CD1c-positive myeloid dendritic cell (primary cell): ENCODE measurements around the gene CASKIN1.

Source experiments
- DNase-seq: peaks from one replicate; pipeline ENCODE4 v3.0.0-alpha.2; 2016; ENCODE audit errors: extremely low spot score

The CASKIN1 gene

DNA sequence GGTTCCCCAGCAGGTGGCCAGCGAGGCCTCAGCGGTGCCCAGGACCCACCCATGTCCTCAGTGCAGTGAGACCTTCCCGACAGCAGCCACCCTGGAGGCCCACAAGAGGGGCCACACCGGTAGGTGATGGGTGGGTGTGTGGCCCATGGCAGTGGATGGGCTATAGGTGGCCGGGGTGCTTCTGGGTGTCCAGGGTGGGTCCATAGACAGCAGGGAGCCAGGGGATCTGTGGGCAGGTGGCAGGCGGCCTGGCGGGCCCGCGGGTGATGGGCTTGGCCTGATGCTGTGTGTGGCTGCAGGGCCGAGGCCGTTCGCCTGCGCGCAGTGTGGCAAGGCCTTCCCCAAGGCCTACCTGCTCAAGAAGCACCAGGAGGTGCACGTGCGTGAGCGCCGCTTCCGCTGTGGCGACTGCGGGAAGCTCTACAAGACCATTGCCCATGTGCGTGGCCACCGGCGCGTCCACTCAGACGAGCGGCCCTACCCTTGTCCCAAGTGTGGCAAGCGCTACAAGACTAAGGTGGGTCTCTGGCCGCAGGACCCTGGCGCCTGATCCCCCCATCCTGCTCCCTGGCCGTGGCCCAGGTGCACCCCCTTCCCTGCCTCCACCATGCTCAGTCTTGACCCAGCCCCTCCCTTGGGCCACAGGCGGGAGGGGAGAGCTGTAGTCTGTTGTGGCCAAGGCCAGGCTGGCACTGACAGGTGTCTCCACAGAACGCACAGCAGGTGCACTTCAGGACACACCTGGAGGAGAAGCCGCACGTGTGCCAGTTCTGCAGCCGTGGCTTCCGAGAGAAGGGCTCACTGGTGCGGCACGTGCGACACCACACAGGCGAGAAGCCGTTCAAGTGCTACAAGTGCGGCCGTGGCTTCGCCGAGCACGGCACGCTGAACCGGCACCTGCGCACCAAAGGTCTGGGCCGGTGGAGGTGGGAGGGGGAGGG lies 37.7 kb upstream of the CASKIN1 start:
- DNase-seq, result no peak

GRCh38 chr16:2233046-2233775 lies 36.8 kb upstream of the CASKIN1 start:
- DNase-seq, result no peak

DNA sequence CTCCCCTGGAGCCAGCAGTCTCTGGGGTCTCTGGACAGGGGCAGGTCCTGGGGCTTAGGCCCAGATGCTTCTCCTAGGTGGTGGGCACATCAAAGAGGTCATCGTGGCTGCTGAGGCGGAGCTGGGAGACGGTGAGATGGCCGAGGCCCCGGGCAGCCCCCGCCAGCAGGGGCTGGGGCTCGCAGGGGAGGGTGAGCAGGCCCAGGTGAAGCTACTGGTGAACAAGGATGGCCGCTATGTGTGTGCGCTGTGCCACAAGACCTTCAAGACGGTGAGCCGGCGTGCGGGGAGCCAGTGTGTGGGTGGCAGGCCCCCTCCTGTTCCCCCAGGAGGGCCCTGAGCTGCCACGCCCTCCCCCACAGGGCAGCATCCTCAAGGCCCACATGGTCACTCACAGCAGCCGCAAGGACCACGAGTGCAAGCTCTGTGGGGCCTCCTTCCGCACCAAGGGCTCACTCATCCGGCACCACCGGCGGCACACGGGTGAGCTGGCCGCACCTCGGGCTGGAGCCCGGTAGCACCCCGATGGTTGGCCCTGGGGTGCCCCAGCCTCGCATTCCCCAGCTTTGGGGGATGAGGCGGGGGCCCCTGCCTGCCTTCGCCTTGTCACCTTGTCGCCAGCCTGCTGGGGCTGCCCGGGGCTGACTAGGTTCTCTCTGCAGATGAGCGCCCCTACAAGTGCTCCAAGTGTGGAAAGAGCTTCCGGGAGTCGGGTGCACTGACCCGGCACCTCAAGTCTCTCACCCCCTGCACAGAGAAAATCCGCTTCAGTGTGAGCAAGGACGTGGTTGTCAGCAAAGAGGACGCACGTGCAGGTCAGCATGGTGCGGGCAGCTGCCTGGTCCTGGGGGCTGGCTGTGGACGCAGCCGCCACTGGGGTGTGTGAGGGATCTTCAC lies 35.9 kb upstream of the CASKIN1 start:
- DNase-seq, result no peak

GRCh38 chr16:2231016-2231931 lies 34.9 kb upstream of the CASKIN1 start:
- DNase-seq, result no peak

DNA sequence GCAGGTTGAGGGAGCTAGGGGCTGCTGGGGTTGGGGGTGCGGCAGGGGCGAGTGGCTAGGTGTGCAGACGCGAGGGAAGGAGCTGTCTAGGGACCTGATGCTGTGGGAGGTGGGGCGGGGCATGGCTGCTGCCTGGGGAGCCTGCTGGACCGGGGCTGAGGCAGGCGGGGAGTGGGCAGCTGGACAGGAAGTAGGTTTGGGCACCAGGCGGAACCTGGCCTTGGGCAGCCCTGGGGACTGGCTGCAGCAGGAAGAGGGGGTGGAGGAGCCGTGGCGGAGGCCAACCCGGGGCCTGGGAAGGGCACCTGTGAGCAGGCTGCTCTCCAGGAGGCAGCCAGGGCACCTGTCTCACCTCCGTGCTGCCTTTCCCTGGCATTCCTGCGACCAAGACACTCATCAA lies 34.0 kb upstream of the CASKIN1 start:
- peak; percentile 26 for DNase-seq

GRCh38 chr16:2229632-2230250 lies 33.3 kb upstream of the CASKIN1 start:
- DNase-seq, result no peak

GRCh38 chr16:2229091-2229490 lies 32.7 kb upstream of the CASKIN1 start:
- DNase-seq, result no peak

DNA sequence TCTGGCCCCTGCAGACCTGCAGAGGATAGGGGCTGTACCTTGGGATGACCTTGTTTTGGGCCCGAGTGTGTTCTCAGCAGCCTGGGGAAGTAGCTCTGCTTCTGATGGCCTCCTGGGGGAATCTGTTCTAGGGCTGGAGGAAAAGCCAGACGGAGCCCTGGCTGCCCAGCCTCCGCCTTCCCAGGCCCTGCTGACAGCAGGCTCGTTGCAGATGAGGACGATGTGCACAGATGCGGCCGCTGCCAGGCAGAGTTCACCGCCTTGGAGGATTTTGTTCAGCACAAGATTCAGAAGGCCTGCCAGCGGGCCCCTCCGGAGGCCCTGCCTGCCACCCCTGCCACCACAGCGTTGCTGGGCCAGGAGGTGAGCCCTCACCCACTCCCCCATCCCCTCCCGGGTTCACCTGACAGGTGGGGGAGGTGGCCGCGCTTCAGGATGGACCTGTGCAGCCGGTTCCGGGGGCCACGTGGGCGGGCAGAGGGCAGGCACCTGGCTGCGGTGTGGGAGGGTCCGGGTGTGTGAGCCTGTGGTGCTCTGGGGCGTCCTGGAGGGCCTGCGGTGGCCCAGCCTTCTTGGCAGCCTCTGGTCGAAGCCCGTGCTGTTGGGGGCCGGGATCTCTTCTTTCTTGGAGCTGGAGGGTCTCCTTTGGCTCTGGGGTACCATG lies 31.9 kb upstream of the CASKIN1 start:
- DNase-seq, result no peak

DNA sequence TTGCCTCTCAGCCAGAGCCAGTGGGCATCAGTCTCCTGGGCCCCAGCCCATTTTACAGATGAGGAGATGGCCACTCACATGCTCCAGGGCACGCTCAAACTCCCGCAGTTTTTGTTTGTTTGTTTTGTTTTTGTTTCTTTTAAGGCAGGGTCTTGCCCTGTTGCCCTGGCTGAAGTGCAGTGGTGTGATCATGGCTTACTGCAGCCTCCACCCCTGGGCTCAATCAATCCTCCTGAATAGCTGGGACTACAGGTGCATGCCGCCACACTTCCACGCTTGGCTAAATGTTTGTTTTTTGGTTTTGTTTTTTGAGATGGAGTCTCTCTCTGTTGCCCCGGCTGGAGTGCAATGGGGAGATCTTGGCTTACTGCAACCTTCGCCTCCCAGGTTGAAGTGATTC lies 30.5 kb upstream of the CASKIN1 start:
- no peak for DNase-seq

DNA sequence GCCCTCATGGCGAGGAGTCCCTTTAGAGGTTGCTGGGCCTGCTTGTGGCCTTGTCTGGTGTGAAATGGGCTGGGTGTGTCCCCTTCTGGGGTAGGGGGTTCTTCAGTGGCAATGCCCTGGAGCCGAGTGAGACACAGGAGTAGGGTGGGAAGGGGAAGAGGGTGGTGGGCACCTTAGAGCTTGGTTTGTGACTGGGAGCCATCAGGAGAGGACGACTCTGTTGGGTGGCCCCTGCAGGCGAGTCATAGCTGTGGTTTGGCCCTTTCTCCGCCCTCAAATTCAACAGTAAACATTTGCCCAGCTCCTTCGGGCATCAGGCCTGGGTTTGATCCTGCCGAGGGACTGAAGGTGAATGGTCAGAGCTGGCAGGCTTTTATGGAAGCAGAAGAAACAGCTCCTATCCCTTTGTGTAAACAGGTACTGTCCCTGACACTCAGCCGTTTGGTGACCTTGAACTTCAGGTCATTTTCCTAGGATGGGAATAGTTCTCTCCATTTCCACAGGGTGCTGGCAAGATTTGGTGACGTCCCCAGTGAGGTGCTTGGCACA lies 29.9 kb upstream of the CASKIN1 start:
- no peak for DNase-seq

- peak; percentile 17 for DNase-seq
Observed at GRCh38 chr16:2223942-2224486, 27.6 kb upstream of the CASKIN1 start.

GRCh38 chr16:2223221-2223941 lies 27.0 kb upstream of the CASKIN1 start, which contains the start of gene E4F1:
Gene E4F1 (plus strand): TSS chr16:2223591. CDS start chr16:2223614, 23 bp downstream.
- peak; percentile 99 for DNase-seq

DNA sequence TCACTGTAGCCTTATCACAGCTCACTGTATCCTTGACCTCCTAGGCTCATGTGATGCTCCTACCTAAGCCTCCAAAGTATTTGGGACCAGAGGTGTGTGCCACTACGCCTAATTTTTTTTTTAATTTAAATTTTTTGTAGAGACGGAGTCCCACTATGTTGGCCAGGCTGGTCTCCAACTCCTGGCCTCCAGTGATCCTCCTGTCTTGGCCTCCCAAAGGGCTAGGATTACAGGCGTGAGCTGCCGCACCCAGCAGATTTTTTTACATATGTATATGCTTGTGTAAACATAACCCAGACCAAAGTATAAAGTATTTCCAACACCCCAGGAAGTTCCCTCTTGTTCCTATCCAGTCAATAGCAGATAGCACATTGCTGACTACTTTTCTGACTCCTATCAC lies 19.9 kb upstream of the CASKIN1 start:
- no peak for DNase-seq

- no peak for DNase-seq
Observed at GRCh38 chr16:2214719-2214968, 18.2 kb upstream of the CASKIN1 start, which contains the start of gene PGP. Gene PGP (minus strand): TSS chr16:2214840. CDS start chr16:2214777, 63 bp downstream.

GRCh38 chr16:2213817-2214718 lies 17.7 kb upstream of the CASKIN1 start:
- DNase-seq, result peak; percentile 15

- DNase-seq, result peak; percentile 63
Observed at GRCh38 chr16:2212362-2213324, 16.2 kb upstream of the CASKIN1 start.
